HG02798 (cell line): Measurements from ENCODE around the gene ALPI.
"Not testable (repeated sequence)": the region's sequence is repeated elsewhere in the genome, so short reads cannot be mapped to it uniquely, and the experiment has no call there.

Experiments used
- ATAC-seq: cut with Tn5 transposase; IDR thresholded peaks from one replicate; pipeline ENCODE4 v1.9.1; 2021; ENCODE audit warnings: mild to moderate bottlenecking; ENCODE audit not compliant: unreplicated experiment, poor library complexity

ALPI gene

DNA sequence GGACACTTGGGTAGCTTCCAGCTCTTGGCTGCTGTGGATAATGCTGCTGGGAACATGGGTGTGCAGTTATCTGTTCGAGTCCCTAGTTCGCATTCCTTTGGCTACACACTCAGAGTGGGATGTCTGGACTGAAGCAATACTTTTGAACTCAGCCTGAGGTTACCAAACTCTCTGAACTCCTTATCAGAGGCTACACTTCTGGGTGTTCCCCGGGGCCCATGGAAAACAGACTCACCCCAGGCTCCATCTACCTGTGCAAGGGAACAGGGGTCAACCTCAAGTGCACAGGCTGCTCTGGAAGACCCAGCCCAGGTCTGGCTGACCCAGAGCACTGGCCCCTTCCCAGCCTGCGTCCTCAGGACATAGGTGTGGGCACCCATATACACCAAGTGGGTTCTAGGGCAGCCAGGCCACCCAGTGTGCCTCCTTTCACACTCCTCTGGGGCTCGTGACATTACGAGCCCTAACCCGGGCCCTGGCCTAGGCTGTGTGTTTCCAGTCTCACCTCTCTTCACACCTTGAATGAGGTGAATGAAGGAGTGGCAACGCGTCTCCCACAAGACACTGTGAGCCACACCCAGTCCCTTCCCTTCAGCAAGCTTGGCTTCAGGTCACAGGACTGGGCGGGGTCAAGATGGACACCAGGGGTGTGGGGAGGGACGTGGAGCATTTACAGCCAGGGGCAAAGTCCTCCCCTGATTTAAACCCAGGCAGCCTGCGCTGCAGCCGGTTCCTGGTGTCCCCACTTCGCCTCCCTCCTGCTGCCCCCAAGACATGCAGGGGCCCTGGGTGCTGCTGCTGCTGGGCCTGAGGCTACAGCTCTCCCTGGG, at the start of gene ALPI:
ALPI (plus strand) TSS at position 728 of the 830 bp plus-strand sequence; CDS start at position 775, 47 bp downstream.
- no peak for ATAC-seq

DNA sequence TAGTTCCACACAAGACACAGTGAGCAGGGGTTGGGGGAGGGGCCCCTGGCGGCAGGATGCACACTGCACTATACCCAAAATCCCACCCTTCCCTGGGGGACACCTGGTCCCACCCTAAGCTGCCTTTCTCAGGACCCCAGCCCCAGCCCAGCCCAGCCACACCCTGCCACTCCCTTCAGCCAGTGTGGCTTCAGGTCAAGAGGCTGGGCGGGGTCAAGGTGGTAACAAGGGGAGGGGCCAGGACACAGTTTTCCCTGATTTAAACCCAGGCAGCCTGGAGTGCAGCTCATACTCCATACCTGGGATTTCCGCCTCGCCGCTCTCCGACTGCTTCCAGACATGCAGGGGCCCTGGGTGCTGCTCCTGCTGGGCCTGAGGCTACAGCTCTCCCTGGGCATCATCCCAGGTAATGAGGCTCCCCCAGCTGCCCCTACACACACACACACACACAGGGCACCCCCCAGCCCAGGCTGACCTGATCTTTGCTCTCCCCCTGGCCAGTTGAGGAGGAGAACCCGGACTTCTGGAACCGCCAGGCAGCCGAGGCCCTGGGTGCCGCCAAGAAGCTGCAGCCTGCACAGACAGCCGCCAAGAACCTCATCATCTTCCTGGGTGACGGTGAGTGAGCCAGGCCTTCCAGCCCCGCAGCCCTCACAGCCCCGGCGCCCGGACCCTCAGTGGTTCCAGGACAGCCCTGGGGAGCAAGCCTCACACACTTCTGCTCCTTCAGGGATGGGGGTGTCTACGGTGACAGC, 49.2 kb upstream of the ALPI start, which contains the start of gene ALPG:
ALPG (plus strand) TSS at position 289 of the 755 bp plus-strand sequence; CDS start at position 340, 51 bp downstream.
- no peak for ATAC-seq

DNA sequence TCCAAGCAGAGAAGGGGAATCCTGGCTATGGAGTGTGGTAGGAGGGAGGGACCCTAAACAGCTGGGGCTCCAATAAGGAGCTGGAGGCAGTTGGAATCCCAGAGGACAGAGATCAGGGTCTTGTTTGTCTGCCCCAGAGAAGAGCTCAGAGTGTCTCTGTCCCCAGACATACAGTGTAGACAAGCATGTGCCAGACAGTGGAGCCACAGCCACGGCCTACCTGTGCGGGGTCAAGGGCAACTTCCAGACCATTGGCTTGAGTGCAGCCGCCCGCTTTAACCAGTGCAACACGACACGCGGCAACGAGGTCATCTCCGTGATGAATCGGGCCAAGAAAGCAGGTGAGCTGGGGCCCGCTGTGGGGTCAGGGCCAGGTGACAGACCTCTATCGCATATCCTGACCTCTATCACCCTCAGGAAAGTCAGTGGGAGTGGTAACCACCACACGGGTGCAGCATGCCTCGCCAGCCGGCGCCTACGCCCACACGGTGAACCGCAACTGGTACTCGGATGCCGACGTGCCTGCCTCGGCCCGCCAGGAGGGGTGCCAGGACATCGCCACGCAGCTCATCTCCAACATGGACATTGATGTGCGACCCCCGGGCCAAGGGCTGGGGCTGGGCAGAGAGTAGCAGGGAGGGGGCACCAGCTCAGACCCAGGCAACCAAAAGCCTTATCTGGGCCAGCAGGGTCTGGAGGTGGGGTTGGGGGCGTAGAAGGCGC, 48.4 kb upstream of the ALPI start:
- ATAC-seq, result not testable (repeated sequence)

DNA sequence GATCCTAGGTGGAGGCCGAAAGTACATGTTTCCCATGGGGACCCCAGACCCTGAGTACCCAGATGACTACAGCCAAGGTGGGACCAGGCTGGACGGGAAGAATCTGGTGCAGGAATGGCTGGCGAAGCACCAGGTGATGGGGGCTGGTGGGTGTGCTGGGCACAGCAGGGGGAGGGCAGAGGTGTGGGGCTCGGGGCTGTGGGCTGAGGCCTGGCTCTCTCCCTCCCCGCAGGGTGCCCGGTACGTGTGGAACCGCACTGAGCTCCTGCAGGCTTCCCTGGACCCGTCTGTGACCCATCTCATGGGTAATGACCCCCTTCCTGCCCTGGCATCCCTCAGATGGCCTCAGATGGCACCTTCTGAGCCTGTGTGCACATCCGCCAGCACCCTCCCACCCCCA, 47.7 kb upstream of the ALPI start:
- ATAC-seq, result not testable (repeated sequence)

DNA sequence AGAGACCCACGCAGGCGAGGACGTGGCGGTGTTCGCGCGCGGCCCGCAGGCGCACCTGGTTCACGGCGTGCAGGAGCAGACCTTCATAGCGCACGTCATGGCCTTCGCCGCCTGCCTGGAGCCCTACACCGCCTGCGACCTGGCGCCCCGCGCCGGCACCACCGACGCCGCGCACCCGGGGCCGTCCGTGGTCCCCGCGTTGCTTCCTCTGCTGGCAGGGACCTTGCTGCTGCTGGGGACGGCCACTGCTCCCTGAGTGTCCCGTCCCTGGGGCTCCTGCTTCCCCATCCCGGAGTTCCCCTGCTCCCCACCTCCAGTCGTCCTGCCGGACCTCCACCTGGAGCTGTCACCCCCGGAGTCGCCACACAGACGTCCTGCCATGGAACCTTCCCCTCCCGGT, 46.3 kb upstream of the ALPI start:
- ATAC-seq, result not testable (repeated sequence)

DNA sequence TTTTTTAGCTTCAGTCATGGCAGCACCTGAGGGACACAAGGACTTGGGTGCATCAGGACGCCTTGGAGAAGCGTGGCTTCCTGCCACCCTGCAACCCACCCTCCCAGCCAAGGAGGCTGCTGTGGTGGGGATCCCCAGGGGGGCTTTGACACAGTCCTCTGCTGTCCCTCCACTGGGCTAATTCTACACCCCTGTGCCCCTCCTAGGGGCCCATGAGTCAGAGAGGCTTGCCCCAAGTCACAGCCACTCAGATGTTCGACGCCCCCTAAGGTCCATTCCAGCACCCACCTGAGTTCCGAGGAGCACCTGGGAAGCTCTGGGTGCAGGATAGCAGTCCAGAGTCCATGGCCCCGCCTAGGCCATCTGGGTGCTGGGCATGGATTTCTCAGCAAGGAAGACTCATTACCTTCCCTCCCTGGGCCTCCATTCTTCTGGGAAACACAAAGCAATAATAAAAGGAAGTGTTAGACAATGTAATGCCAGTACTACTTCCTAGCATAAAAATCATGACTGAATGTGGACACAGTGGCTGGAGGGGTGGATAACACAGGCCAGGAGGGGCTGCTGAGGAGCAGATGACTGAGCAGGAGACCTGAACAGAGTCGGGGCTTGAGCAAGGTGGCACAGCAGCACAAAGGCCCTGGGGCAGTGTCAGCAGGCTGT, 45.6 kb upstream of the ALPI start:
- no peak for ATAC-seq

DNA sequence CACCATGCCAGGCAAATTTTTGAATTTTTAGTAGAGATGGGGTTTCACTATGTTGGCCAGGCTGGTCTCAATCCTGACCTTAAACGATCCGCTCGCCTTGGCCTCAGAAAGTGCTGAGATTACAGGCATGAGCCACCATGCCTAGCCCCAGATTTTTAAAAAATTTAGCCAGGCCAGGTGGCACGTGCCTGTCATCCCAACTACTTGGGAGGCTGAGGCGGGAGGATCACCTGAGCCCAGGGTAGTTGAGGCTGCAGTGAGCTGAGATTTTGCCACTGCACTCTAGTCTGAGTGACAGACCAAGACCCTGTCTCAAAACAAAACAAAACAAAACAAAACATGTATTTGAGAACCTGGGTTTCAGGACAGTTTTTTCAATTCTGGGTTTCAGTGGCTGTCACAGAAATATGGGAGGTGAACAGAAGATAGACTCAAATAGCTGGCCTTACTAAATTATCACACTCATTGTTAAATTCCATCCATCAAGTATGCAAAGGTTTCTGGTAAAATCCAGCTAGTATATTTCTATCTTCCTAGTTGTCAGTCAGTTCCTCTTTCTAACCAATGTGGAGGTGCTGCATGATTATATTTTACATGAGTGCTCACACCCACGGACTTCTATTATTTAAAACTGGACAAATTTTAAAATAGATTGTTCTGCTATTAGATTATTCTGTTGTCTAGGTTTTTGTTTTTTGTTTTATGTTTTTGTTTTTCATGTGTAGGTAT, 43.9 kb upstream of the ALPI start:
- ATAC-seq, result no peak

DNA sequence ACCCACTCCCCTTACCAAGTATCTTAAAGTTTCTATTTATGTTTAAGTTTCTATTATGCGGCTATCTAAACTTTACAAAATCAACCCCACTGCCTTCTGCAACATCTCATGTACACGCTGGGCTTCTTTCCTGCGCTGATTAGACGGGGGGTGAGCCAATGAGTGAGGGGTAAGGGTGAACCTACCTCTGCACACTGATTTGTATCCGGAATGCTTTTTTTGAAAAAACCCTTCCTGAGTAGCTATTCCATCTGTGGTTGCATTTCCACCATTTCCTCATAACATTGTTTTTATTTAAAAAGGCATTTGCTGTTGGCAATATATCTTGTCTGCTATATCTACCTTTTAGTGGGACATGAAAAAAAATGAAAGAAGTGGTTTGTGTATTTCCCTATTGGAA, 43.0 kb upstream of the ALPI start:
- ATAC-seq, result no peak

DNA sequence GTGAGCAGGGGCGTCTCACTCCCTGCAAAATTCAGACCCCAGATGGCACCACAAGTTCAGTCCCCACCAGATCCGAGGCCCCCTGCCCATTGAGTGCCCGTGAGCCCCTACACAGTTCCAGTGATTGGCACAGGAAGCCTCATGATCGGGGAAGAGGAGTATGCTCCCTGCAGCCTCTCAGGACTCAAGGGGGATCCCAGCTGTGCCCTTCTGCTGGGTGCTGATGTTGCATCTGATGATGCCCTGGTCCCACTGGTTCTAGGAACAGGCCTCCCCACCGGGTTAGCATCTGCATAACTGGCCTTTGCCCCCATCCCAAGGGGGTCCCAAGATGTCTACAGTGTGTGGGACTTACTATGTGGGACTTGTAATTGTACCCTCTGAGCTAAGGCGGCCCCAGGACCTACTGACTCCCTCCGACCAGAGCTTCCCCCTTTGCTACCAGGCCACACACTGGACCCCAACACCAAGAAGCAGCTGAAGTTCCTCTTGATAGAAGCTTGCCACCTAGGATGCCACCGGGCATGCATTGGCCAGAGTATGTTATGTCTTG, 40.7 kb upstream of the ALPI start:
- no peak for ATAC-seq

DNA sequence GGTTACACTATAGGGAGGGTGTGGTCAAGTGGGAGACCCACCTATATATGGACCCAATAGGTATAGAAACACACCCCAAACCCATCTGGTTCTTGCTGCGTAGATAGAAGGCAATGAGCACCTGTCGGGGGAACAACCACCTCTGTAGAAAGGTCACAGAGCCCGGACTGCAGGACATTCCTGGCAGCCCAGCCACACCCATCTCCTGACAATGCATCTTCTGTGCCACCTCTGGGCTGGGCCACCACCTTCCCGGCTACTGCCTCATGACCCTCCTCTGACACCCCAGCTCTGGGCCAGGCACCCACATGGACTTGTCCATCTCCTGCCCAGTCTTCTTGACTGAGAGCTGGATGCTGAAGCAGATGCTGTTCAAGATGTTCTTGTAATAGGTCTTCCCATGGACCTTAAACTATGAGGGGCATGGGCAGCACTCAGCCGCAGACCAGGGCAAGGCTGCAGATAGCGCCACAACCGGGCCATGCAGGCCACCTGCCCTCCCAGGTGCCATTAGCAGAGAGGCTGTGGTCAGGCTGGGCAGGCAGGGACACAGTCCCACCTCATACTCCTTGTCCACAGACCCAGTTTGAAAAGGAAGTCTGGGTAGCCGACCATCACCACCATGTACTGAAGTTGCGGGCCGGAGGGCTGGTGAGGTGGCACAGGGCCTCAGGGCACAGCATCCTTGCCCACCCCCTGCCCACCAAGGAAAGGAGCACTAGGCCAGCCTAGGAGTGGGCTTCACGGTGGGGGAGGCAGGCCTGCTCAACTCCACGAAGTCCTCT, 40.0 kb upstream of the ALPI start:
- no peak for ATAC-seq

DNA sequence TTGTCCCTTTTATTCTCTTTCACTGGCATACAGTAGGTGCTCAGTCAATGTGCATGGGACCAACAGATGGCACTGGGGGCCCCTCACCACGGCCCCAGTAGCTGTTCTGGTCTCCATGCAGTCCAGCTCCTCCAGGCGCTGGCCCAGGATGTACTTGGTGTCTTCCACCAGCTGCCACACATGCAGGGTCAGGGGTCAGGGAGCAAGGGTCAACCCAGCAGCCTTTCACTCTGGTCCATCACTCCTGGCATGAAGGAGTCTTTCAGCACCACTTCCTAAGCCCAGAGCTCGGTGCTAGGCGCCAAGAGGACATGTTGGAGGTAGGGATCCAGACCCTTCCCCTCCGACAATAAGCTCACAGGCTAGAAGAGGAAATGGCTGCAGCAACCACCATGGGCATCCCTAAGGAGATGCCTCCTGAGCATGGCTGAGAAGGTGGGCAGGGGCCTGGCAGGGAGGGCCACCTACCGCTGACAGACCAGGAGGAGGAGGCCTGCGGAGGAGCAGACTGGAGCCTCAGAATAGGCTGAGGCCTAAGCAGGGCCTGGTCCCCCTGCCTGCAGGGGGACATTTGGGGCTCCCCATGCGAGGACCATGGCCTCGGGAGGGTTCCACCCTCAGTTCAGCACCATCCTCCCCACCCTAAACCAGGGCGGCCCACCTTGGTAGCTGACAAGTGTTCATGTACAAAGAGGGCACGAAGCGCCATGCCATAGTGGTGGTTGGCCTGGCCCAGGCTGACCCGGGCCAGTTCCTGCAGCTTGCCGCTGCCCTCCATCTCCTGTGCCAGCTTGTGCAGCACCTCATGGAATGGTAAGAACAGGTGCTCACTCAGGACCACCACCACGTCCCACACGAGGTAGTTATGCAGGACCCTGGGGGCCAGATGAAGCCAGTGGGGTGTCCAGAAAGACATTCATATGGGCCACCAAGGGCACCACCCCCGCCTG, 39.2 kb upstream of the ALPI start:
- no peak for ATAC-seq

DNA sequence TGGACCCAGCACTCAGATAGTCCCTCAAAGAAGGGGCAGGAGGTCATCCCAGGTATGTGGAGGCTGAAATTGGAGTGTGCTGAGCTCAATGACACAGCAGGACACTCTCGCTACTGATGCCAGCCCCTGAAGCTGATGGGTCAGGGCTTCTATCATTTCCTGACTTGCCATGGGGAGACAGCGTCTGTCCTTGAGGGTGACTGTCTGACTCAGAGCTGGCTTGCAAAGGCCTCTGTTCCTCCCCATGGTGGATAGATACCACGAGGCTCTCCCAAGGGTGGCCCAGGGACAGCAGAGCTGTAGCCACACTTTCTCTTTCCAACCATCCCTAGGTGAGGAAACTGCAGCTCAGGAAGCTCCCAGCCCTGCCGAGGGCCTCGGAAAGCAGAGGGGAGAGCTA, 38.5 kb upstream of the ALPI start:
- no peak for ATAC-seq

DNA sequence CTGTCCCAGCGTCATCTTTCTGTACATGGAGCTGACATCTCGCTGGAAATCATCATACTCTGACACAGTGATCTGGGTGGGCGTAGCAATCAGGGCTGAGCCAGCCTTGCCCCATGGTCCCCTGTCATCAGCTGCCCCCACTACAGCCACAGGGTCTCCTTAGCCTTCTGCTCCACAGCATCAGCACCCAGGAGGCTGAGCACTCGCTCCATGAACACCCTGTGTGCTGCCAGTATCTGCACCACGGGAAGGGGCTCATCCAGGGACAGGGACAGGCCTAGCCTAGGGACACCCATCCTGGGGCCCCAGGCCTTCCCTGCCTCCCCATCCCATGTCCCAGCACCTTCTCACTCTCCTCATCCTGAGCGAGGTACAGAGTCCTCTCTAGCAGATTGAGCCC, 37.9 kb upstream of the ALPI start:
- ATAC-seq, result no peak

DNA sequence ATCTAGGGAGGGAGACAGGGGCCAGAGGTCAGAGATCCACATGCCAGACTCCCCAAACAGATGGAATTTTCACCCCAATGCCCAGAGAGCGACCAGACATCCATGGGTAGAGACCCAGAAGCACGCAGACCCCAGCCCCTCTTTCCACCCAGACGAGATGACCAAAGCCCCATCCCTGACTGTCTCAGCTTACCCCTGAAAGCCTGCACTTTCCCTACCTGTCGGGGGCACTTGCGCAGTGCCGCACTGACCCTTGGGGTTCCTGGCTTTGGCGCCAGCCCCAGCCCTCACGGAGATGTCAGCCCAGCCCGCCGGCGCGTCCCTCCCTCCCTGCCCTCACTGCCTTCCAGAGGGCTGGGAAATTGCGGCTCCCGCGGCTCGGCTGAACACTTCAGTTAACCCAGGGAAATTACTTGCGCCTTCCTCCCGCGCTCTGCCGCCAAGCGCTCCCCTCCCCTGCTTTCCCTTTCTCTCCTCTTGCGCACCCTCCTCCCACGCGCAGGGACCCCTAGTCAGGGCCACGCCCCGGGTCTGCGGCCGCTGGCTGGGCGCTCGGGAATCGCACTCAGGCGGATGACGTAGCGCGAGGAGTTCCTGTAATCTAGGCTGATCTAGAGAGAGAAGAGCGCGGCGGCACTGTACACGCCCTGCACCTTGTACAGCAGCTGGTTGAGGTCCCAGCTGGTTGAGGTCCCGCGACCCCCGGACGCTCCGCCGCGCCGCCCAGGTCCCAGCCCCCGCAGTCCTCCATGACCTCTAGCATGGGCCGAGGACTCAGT, 37.3 kb upstream of the ALPI start:
- ATAC-seq, result no peak

DNA sequence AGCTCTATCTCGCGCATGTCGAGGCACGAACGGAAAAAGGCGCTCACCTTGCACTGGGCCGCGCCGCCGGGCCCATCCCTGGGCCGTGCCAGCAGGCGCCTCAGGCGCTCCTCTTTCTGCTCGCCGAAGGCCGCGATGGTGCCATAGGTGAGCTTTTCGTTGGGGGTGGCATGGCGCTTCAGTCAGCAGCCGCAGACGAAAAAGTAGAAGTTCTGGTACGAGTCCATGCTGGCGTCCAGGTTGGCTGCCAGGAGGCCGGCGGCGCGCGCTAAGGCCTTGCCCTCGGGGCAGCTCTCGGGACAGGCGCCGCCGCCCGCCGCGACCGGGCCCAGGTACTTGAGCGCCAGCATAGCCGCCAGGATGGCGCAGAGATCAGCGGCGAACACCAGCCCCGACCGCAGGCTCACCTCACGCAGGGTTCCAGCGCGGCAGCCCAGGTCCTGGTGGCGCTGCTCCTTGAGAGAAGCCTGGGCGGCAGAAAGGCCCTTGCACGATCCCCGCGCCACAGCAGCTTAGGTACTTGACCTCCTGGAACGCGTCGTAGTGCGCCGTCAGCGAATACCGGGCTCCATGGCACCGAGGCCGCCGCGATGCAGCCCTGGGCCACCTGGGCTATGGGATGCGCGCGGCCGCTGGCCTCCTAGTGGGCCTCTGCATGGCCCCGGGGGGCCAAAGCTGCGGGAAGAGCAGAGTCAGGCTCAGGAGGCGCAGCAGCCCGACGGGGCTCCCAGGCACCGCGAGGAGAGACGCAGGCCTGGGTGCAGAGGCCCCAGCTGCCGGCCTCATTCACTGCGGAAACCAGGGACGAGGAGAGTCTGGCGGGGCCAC, 36.5 kb upstream of the ALPI start:
- ATAC-seq, result no peak

DNA sequence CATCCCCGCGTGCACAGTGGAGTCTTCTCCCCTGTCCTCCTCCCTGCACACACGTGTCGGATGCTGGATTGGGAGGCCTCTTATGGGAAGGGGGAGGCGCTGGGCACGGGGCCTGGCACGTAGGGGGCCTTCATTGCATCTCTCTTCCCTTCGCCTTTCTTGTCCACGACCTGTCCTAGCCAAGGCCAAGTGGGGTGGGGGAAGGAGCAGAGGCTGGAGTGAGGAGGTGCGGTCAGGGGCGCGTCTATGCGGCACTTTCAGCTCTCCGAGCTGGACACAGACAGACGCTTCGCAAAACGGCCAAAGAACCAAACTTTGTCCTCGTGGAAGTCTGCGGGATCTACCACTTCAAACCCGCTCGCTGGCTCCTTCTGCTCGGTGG, 35.9 kb upstream of the ALPI start:
- ATAC-seq, result no peak
